ENCODE results near the gene COG6.

The COG6 gene

GRCh38 chr13:39773833-39774232 lies 118.4 kb downstream of the COG6 start:
- DNase-seq, result no peak

- DNase-seq, result no peak
Measured at GRCh38 chr13:39776439-39776838, 121.0 kb downstream of the COG6 start.

- no peak for DNase-seq
Measured at GRCh38 chr13:39777021-39777420, 121.6 kb downstream of the COG6 start.

- peak; percentile 61 for DNase-seq
Measured at GRCh38 chr13:39777527-39778061, 122.1 kb downstream of the COG6 start.

- peak; percentile 22 for DNase-seq
Measured at GRCh38 chr13:39779337-39780265, 124.1 kb downstream of the COG6 start.

- DNase-seq, result no peak
Measured at GRCh38 chr13:39780711-39781110, 125.2 kb downstream of the COG6 start.

- no peak for DNase-seq
Measured at GRCh38 chr13:39781381-39781780, 125.9 kb downstream of the COG6 start.

GRCh38 chr13:39783051-39783450 lies 127.6 kb downstream of the COG6 start:
- DNase-seq, result peak; percentile 27

GRCh38 chr13:39784347-39784746 lies 128.9 kb downstream of the COG6 start:
- no peak for DNase-seq

- DNase-seq, result peak; percentile 26
Measured at GRCh38 chr13:39786091-39786490, 130.6 kb downstream of the COG6 start.

GRCh38 chr13:39787086-39787487 lies 131.6 kb downstream of the COG6 start:
- DNase-seq, result no peak

- DNase-seq, result no peak
Measured at GRCh38 chr13:39788102-39788501, 132.6 kb downstream of the COG6 start.

GRCh38 chr13:39789451-39789850 lies 134.0 kb downstream of the COG6 start:
- no peak for DNase-seq

All from hematopoietic multipotent progenitor cell treated with erythropoietin and hydrocortisone succinate and interleukin-3 and kit ligand, for 4 days (in vitro differentiated cells).